CD14-positive monocyte (primary cell): ENCODE results near the gene RMRP. TPM values are rescaled to one million over a fixed set of nuclear protein-coding genes. Genes with fewer than 3 reads are reported as not detected.

Experiments used
- DNase-seq, 3 donors: peaks; one replicate each; pipeline ENCODE4 v3.0.0-alpha.2; 2011 to 2022
- H2AFZ ChIP-seq: 2 replicates; pipeline ENCODE4 v1.6.0; 2012; ENCODE audit warnings: mild to moderate bottlenecking, low read depth, low read length, inconsistent platforms; ENCODE audit not compliant: insufficient read depth, poor library complexity, severe bottlenecking
- H3K27ac ChIP-seq, 2 donors: 1 replicate in 1 of 2; 2 replicates in 1 of 2; pipeline ENCODE4 v1.5.1; 2012 to 2013; ENCODE audit warnings: low read length in 2 of 2, control low read depth in 1 of 2, inconsistent platforms in 1 of 2, low read depth in 1 of 2, mild to moderate bottlenecking in 1 of 2
- H3K27me3 ChIP-seq, 2 donors: one replicate each; pipeline versions ENCODE4 v1.6.0 to v1.6.1; 2011 to 2013; ENCODE audit warnings: low read length in 2 of 2; ENCODE audit not compliant: control insufficient read depth in 2 of 2, insufficient read depth in 2 of 2
- H3K36me3 ChIP-seq, 2 donors: replicated peaks in 1 of 2; 1 replicate in 1 of 2; 2 replicates in 1 of 2; pipeline versions ENCODE4 v1.5.1 to v1.6.1; 2012 to 2013; ENCODE audit warnings: low read length in 2 of 2, control low read depth in 1 of 2, inconsistent platforms in 1 of 2, mild to moderate bottlenecking in 1 of 2; ENCODE audit not compliant: insufficient read depth in 2 of 2, control insufficient read depth in 1 of 2
- H3K4me1 ChIP-seq, 2 donors: 1 replicate in 1 of 2; 2 replicates in 1 of 2; pipeline versions ENCODE4 v1.5.1 to v1.6.1; 2012 to 2013; ENCODE audit warnings: low read length in 2 of 2, control low read depth in 1 of 2, inconsistent platforms in 1 of 2, mild to moderate bottlenecking in 1 of 2, moderate library complexity in 1 of 2; ENCODE audit not compliant: insufficient read depth in 2 of 2, control insufficient read depth in 1 of 2
- H3K4me2 ChIP-seq: replicated peaks from 2 replicates; pipeline ENCODE3; 2012; ENCODE audit warnings: low read length, moderate library complexity, mild to moderate bottlenecking; ENCODE audit not compliant: poor library complexity, severe bottlenecking; ENCODE audit errors: extremely low read depth
- H3K4me3 ChIP-seq, 3 experiments: fragments of 200-600 bp in 1 of 3; sonication (generic) in 1 of 3; replicated peaks in 1 of 3; 1 replicate in 2 of 3; 2 replicates in 1 of 3; pipeline ENCODE4 v1.5.1; 2011 to 2013; ENCODE audit warnings: low read length in 3 of 3, mild to moderate bottlenecking in 3 of 3, control low read depth in 2 of 3, low read depth in 2 of 3, inconsistent platforms in 1 of 3, moderate library complexity in 1 of 3
- H3K79me2 ChIP-seq: 2 replicates; pipeline ENCODE4 v1.6.0; 2012; ENCODE audit warnings: mild to moderate bottlenecking, control low read depth, inconsistent platforms, low read length, moderate library complexity; ENCODE audit not compliant: insufficient read depth
- H3K9ac ChIP-seq: 2 replicates; pipeline ENCODE4 v1.6.0; 2017; ENCODE audit warnings: low read length, mild to moderate bottlenecking; ENCODE audit not compliant: insufficient read depth, poor library complexity, severe bottlenecking
- H3K9me3 ChIP-seq, 2 donors: replicated peaks in 1 of 2; 1 replicate in 1 of 2; 2 replicates in 1 of 2; pipeline versions ENCODE4 v1.5.1 to v1.6.1; 2012 to 2013; ENCODE audit warnings: low read length in 2 of 2, control low read depth in 1 of 2; ENCODE audit not compliant: control insufficient read depth in 1 of 2, insufficient read depth in 1 of 2
- H4K20me1 ChIP-seq: 2 replicates; pipeline ENCODE4 v1.6.0; 2012; ENCODE audit warnings: mild to moderate bottlenecking, low read length, control low read depth, moderate library complexity; ENCODE audit not compliant: insufficient read depth
- H3K27ac Mint-ChIP-seq, 7 donors: one replicate each; pipeline ENCODE4 v1.8.0; 2020; ENCODE audit warnings: mild to moderate bottlenecking in 7 of 7, mixed read lengths in 7 of 7, moderate library complexity in 6 of 7, inconsistent platforms in 2 of 7
- H3K27me3 Mint-ChIP-seq, 3 donors: one replicate each; pipeline ENCODE4 v1.8.0; 2021 to 2022; ENCODE audit warnings: low read depth in 3 of 3, mild to moderate bottlenecking in 3 of 3, mixed read lengths in 3 of 3, moderate library complexity in 3 of 3, inconsistent platforms in 1 of 3
- H3K36me3 Mint-ChIP-seq, 2 donors: one replicate each; pipeline ENCODE4 v1.8.0; 2020; ENCODE audit warnings: mixed read lengths in 2 of 2, inconsistent platforms in 1 of 2, mild to moderate bottlenecking in 1 of 2
- H3K4me1 Mint-ChIP-seq: one replicate; pipeline ENCODE4 v1.8.0; 2020; ENCODE audit warnings: mild to moderate bottlenecking, mixed read lengths
- H3K4me3 Mint-ChIP-seq, 2 donors: one replicate each; pipeline ENCODE4 v1.8.0; 2020; ENCODE audit warnings: mild to moderate bottlenecking in 2 of 2, mixed read lengths in 2 of 2, moderate library complexity in 1 of 2
- H3K9me3 Mint-ChIP-seq, 7 donors: one replicate each; pipeline ENCODE4 v1.8.0; 2020 to 2022; ENCODE audit warnings: mixed read lengths in 7 of 7, mild to moderate bottlenecking in 6 of 7, moderate library complexity in 6 of 7, inconsistent platforms in 2 of 7
- WGBS: methylation state at CpG from one replicate; pipeline ENCODE4 v1.1.5; 2013; ENCODE audit warnings: missing lambda C conversion rate; ENCODE audit not compliant: insufficient coverage; 5-methylcytosine and 5-hydroxymethylcytosine counted together
- intact Hi-C, 2 donors: fragments of 100-400 bp; cut with micrococcal nuclease; formaldehyde crosslinking; loops; one replicate each; pipeline versions ENCODE4 v1.15.0 to v1.15.1; 2023
- polyA plus RNA-seq, 3 donors: library from polyadenylated mRNA; depleted of rRNA in 1 of 3; unstranded in 2 of 3; stranded (reverse) in 1 of 3; fragments of 300-500 nt in 2 of 3; fragments of >200 nt in 1 of 3; fragmentation: Illumina TruSeq in 2 of 3; gene quantifications; 1 replicate in 2 of 3; 2 replicates in 1 of 3; pipeline ENCODE4 v1.2.3, GENCODE V29; 2012 to 2021
- TF ChIP-seq, protein P1 (sequence below): fragments of 200-600 bp; IDR thresholded peaks from one replicate; pipeline ENCODE4 v1.8.0; 2022; ENCODE audit warnings: antibody characterized with exemption, mild to moderate bottlenecking

RMRP gene
- polyA plus RNA-seq, 3 donors = 13.3 TPM; not detected in 2

DNA sequence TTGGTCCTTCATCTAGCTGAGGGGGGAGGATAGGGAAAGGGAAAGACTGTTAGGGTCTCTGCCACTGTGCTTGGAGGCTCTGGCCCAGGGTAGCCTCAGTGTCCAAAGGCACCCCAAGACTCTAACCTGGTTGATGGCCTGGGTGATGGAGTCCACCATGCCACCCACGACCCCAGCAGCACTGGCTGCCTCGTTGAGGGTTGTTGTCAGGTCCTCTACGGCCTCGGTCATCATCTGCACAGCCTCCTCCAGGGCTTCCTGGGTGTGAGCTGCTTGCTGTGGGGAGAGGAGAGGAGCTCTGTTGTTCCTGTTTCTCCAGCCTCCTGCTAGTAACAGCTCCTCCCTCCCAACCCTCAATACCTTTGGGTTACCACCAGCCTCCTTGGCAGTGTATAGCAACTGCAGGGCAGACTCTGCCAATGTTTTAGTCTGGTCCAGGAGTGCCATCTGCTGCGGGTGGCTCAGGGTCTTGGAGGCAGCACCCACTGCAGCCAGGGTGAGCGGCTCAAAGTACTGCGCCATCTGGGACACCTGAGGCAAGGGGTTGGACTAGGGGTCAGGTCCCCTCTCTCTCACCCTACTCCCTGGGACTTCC is 48.1 kb upstream of the RMRP start:
- no peaks in the 10 kb centered on the region for H3K79me2 ChIP-seq
- Mint-ChIP-seq H3K4me1 (no peaks in the 10 kb centered on the region), H3K9me3 (peaks cover 0 to 2% (median 0%) of the 10 kb centered on the region in 7 donors), H3K27me3 (no peaks in the 10 kb centered on the region), H3K36me3 (peaks cover 0 to 77% of the 10 kb centered on the region in 2 donors), H3K4me3 (no peak overlapping the region), H3K27ac (peak overlapping the region in 2 of 7 donors; percentile 14 to 50)
- no peaks in the 10 kb centered on the region for H3K4me1 ChIP-seq
- H3K4me3 ChIP-seq = no peak overlapping the region
- H3K27me3 ChIP-seq = no peaks in the 10 kb centered on the region
- intact Hi-C loops = no loop called here
- WGBS = 100% methylated on average over 2 of the region's 7 CpGs
- no peak overlapping the region for H2AFZ ChIP-seq
- TF ChIP-seq, protein P1, sequence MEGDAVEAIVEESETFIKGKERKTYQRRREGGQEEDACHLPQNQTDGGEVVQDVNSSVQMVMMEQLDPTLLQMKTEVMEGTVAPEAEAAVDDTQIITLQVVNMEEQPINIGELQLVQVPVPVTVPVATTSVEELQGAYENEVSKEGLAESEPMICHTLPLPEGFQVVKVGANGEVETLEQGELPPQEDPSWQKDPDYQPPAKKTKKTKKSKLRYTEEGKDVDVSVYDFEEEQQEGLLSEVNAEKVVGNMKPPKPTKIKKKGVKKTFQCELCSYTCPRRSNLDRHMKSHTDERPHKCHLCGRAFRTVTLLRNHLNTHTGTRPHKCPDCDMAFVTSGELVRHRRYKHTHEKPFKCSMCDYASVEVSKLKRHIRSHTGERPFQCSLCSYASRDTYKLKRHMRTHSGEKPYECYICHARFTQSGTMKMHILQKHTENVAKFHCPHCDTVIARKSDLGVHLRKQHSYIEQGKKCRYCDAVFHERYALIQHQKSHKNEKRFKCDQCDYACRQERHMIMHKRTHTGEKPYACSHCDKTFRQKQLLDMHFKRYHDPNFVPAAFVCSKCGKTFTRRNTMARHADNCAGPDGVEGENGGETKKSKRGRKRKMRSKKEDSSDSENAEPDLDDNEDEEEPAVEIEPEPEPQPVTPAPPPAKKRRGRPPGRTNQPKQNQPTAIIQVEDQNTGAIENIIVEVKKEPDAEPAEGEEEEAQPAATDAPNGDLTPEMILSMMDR = no peak
- H4K20me1 ChIP-seq = peaks cover 97% of the 10 kb centered on the region
- H3K4me2 ChIP-seq = no peak overlapping the region
- DNase-seq = no peak
- H3K9ac ChIP-seq = no peak overlapping the region
- H3K36me3 ChIP-seq = peaks cover 94 to 99% of the 10 kb centered on the region in 2 donors
- no peaks in the 10 kb centered on the region for H3K9me3 ChIP-seq
- H3K27ac ChIP-seq = peak overlapping the region in 1 of 2 donors; percentile 5

DNA sequence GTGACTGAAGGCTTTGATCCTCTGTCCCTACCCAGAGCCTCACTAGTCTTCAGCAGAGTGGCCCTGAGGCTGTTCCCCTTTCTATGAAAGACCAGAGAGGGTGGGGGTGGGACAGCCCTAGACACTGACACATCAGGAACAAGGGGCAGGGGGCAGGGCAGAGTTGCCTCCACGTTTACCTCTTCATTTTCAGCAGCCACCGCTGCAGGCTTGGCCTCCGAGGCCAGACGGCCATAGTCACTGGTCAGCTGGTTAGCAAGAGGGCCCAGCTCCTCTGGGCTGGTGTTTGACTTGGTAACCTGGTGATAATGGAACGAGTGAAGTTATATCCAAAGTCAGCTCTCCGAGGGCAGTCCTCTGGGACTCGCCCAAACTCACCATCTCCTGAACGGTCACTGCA is 47.6 kb upstream of the RMRP start:
- intact Hi-C loops = no loop called here
- H3K4me3 ChIP-seq = no peak overlapping the region
- WGBS = 95% methylated on average over 8 of the region's 8 CpGs
- H3K4me1 ChIP-seq = no peaks in the 10 kb centered on the region
- TF ChIP-seq, protein P1 = no peak
- no peaks in the 10 kb centered on the region for H3K27me3 ChIP-seq
- Mint-ChIP-seq H3K4me1 (no peaks in the 10 kb centered on the region), H3K9me3 (peaks cover 0 to 2% (median 0%) of the 10 kb centered on the region in 7 donors), H3K4me3 (no peak overlapping the region), H3K36me3 (peaks cover 0 to 71% of the 10 kb centered on the region in 2 donors), H3K27ac (peak overlapping the region in 2 of 7 donors; percentile 14 to 50), H3K27me3 (no peaks in the 10 kb centered on the region)
- H3K9ac ChIP-seq = no peak overlapping the region
- H2AFZ ChIP-seq = no peak overlapping the region
- no peaks in the 10 kb centered on the region for H3K9me3 ChIP-seq
- no peak overlapping the region for H3K4me2 ChIP-seq
- no peaks in the 10 kb centered on the region for H3K79me2 ChIP-seq
- no peak for DNase-seq
- H3K36me3 ChIP-seq = peaks cover 94 to 99% of the 10 kb centered on the region in 2 donors
- peaks cover 97% of the 10 kb centered on the region for H4K20me1 ChIP-seq
- peak overlapping the region in 1 of 2 donors; percentile 5 for H3K27ac ChIP-seq
